Mucosa of rectum (tissue), 2 donors: Measurements from ENCODE around the gene TBC1D1.

ENCODE experiments used
- H3K27ac ChIP-seq, 2 donors: one replicate each; pipeline ENCODE4 v1.7.0; 2013; ENCODE audit warnings: inconsistent platforms in 2 of 2, low read depth in 2 of 2, low read length in 2 of 2
- H3K27me3 ChIP-seq, 2 donors: one replicate each; pipeline ENCODE4 v1.7.0; 2013; ENCODE audit warnings: low read length in 2 of 2; ENCODE audit not compliant: control insufficient read depth in 2 of 2, insufficient read depth in 2 of 2
- H3K36me3 ChIP-seq, 2 donors: one replicate each; pipeline ENCODE4 v1.7.0; 2013; ENCODE audit warnings: low read length in 2 of 2; ENCODE audit not compliant: control insufficient read depth in 2 of 2, insufficient read depth in 2 of 2
- H3K4me1 ChIP-seq, 2 donors: one replicate each; pipeline ENCODE4 v1.7.0; 2013; ENCODE audit warnings: low read length in 2 of 2, mild to moderate bottlenecking in 1 of 2; ENCODE audit not compliant: control insufficient read depth in 2 of 2, insufficient read depth in 2 of 2
- H3K4me3 ChIP-seq, 2 donors: one replicate each; pipeline ENCODE4 v1.7.0; 2013; ENCODE audit warnings: low read length in 2 of 2
- H3K9ac ChIP-seq, 2 donors: one replicate each; pipeline ENCODE4 v1.7.0; 2013; ENCODE audit warnings: low read length in 2 of 2, low read depth in 1 of 2, mild to moderate bottlenecking in 1 of 2
- H3K9me3 ChIP-seq, 2 donors: one replicate each; pipeline ENCODE4 v1.7.0; 2013; ENCODE audit warnings: low read length in 2 of 2; ENCODE audit not compliant: control insufficient read depth in 2 of 2
- donor health status: healthy.
- donor health status: Normal muscosa, but diverticular disease.

TBC1D1 gene

GRCh38 chr4:38167973-38168372, 277.1 kb downstream of the TBC1D1 start:
- no peaks in the 10 kb centered on the region for H3K36me3 ChIP-seq
- H3K27ac ChIP-seq = no peak overlapping the region
- no peak overlapping the region for H3K9ac ChIP-seq
- no peak overlapping the region for H3K4me3 ChIP-seq
- no peaks in the 10 kb centered on the region for H3K27me3 ChIP-seq
- no peaks in the 10 kb centered on the region for H3K4me1 ChIP-seq
- H3K9me3 ChIP-seq = no peaks in the 10 kb centered on the region

- no peaks in the 10 kb centered on the region for H3K36me3 ChIP-seq
- no peak overlapping the region for H3K4me3 ChIP-seq
- H3K9me3 ChIP-seq = no peaks in the 10 kb centered on the region
- H3K9ac ChIP-seq = no peak overlapping the region
- H3K27ac ChIP-seq = no peak overlapping the region
- H3K4me1 ChIP-seq = no peaks in the 10 kb centered on the region
- no peaks in the 10 kb centered on the region for H3K27me3 ChIP-seq
Observed at GRCh38 chr4:38169524-38169923, 278.6 kb downstream of the TBC1D1 start.

GRCh38 chr4:38170338-38171169, 279.7 kb downstream of the TBC1D1 start:
- H3K9ac ChIP-seq = no peak overlapping the region
- H3K36me3 ChIP-seq = no peaks in the 10 kb centered on the region
- no peak overlapping the region for H3K4me3 ChIP-seq
- no peaks in the 10 kb centered on the region for H3K4me1 ChIP-seq
- no peaks in the 10 kb centered on the region for H3K27me3 ChIP-seq
- H3K9me3 ChIP-seq = no peaks in the 10 kb centered on the region
- no peak overlapping the region for H3K27ac ChIP-seq

GRCh38 chr4:38172078-38172477, 281.2 kb downstream of the TBC1D1 start:
- no peaks in the 10 kb centered on the region for H3K9me3 ChIP-seq
- no peak overlapping the region for H3K27ac ChIP-seq
- no peak overlapping the region for H3K4me3 ChIP-seq
- no peaks in the 10 kb centered on the region for H3K4me1 ChIP-seq
- no peaks in the 10 kb centered on the region for H3K27me3 ChIP-seq
- no peaks in the 10 kb centered on the region for H3K36me3 ChIP-seq
- no peak overlapping the region for H3K9ac ChIP-seq

GRCh38 chr4:38173935-38174518, 283.1 kb downstream of the TBC1D1 start:
- H3K9me3 ChIP-seq = no peaks in the 10 kb centered on the region
- no peaks in the 10 kb centered on the region for H3K36me3 ChIP-seq
- H3K4me1 ChIP-seq = peaks cover 7 to 11% of the 10 kb centered on the region in 2 donors
- no peak overlapping the region for H3K9ac ChIP-seq
- H3K4me3 ChIP-seq = no peak overlapping the region
- no peaks in the 10 kb centered on the region for H3K27me3 ChIP-seq
- no peak overlapping the region for H3K27ac ChIP-seq

GRCh38 chr4:38174801-38175200, 283.9 kb downstream of the TBC1D1 start:
- Histone ChIP-seq H3K36me3 (no peaks in the 10 kb centered on the region), H3K27me3 (no peaks in the 10 kb centered on the region), H3K4me1 (peaks cover 12 to 13% of the 10 kb centered on the region in 2 donors), H3K9ac (no peak overlapping the region), H3K27ac (peak overlapping the region; percentile 25 to 33), H3K9me3 (no peaks in the 10 kb centered on the region), H3K4me3 (no peak overlapping the region)

- H3K27me3 ChIP-seq = no peaks in the 10 kb centered on the region
- H3K36me3 ChIP-seq = no peaks in the 10 kb centered on the region
- H3K9ac ChIP-seq = no peak overlapping the region
- H3K4me3 ChIP-seq = no peak overlapping the region
- H3K27ac ChIP-seq = no peak overlapping the region
- no peaks in the 10 kb centered on the region for H3K9me3 ChIP-seq
- peaks cover 18% of the 10 kb centered on the region in 2 donors for H3K4me1 ChIP-seq
Observed at GRCh38 chr4:38176165-38176564, 285.3 kb downstream of the TBC1D1 start.

- H3K9me3 ChIP-seq = no peaks in the 10 kb centered on the region
- H3K36me3 ChIP-seq = no peaks in the 10 kb centered on the region
- H3K4me1 ChIP-seq = peaks cover 18% of the 10 kb centered on the region in 2 donors
- peak overlapping the region; percentile 46 to 54 for H3K27ac ChIP-seq
- no peak overlapping the region for H3K4me3 ChIP-seq
- peak overlapping the region in 1 of 2 donors; percentile 25 for H3K9ac ChIP-seq
- no peaks in the 10 kb centered on the region for H3K27me3 ChIP-seq
Observed at GRCh38 chr4:38177035-38177546, 286.2 kb downstream of the TBC1D1 start.

GRCh38 chr4:38177641-38178391, 286.9 kb downstream of the TBC1D1 start:
- H3K27me3 ChIP-seq = no peaks in the 10 kb centered on the region
- peak overlapping the region; percentile 46 to 54 for H3K27ac ChIP-seq
- peaks cover 18% of the 10 kb centered on the region in 2 donors for H3K4me1 ChIP-seq
- no peaks in the 10 kb centered on the region for H3K9me3 ChIP-seq
- H3K9ac ChIP-seq = peak overlapping the region in 1 of 2 donors; percentile 25
- no peak overlapping the region for H3K4me3 ChIP-seq
- no peaks in the 10 kb centered on the region for H3K36me3 ChIP-seq
